Measurements from ENCODE around the gene LCN12. TPM values are rescaled to one million over a fixed set of nuclear protein-coding genes. Genes with fewer than 3 reads are reported as not detected.

LCN12 gene
- total RNA-seq, 1 experiment from 2014 or later: not detected

DNA sequence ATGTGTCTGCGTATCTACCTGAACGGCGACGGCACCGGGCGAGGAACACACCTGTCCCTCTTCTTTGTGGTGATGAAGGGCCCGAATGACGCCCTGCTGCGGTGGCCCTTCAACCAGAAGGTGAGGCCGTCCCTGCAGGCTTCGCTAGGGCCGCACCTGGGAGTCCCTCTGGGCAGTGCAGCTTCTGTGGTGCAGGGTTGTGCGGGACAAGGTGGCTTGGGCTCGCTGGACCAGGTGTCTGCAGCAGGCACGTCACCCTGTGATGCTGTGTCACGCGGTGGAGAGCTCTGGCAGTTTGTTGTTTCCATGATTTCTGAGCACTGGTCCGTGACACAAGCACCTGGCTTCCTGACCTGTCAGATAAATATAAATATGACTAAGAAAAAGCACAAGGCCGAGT is 28.2 kb upstream of the LCN12 start:
- DNase-seq (ENCODE audit: low read depth, low spot score): no peak
- in situ Hi-C loops (cut with HindIII; ENCODE audit: low pct_unique_long_range_greater_than_20kb, low sequenced_read_pairs): no loop called here

DNA sequence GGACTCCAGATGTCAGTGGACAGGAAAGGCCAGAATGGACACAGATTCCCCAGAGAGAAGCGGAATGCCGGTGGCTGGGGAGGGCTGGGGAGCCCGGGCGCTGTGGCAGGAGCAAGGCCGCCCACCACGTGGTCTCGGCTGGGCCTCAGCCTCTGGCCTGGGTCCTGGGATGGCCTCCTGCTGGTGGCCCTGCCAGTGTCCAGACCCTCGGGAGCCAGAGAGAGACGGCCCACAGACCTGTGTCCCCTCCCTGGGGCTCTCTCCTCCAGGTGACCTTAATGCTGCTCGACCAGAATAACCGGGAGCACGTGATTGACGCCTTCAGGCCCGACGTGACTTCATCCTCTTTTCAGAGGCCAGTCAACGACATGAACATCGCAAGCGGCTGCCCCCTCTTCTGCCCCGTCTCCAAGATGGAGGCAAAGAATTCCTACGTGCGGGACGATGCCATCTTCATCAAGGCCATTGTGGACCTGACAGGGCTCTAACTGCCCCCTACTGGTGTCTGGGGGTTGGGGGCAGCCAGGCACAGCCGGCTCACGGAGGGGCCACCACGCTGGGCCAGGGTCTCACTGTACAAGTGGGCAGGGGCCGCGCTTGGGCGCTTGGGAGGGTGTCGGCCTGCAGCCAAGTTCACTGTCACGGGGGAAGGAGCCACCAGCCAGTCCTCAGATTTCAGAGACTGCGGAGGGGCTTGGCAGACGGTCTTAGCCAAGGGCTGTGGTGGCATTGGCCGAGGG is 26.5 kb upstream of the LCN12 start:
- no peak for DNase-seq (ENCODE audit: low read depth, low spot score)
- in situ Hi-C loops (cut with HindIII; ENCODE audit: low pct_unique_long_range_greater_than_20kb, low sequenced_read_pairs): loop anchor here (25.0 kb wide), 2 partner anchors 112 to 113 kb away; partner anchors contain the start of genes ABCA2, FUT7, NPDC1 and RABL6

DNA sequence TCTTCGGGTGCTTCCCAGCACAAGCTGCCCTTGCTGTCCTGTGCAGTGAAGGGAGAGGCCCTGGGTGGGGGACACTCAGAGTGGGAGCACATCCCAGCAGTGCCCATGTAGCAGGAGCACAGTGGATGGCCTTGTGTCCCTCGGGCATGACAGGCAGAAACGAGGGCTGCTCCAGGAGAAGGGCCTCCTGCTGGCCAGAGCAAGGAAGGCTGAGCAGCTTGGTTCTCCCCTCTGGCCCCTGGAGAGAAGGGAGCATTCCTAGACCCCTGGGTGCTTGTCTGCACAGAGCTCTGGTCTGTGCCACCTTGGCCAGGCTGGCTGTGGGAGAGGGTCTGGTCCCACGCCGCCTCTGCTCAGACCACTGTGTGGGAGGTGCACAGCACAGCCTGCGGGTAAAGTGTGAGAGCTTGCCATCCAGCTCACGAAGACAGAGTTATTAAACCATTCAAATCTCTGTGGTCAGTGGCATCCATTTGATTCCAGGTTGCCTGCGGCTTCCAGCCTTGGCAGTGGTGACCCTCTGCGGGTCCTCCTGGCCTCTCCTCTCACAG is 25.8 kb upstream of the LCN12 start:
- DNase-seq (ENCODE audit: low read depth, low spot score): peak; percentile 52
- in situ Hi-C loops (cut with HindIII; ENCODE audit: low pct_unique_long_range_greater_than_20kb, low sequenced_read_pairs): loop anchor here (25.0 kb wide), 2 partner anchors 111 to 114 kb away; partner anchors contain the start of genes ABCA2, FUT7, NPDC1 and RABL6

DNA sequence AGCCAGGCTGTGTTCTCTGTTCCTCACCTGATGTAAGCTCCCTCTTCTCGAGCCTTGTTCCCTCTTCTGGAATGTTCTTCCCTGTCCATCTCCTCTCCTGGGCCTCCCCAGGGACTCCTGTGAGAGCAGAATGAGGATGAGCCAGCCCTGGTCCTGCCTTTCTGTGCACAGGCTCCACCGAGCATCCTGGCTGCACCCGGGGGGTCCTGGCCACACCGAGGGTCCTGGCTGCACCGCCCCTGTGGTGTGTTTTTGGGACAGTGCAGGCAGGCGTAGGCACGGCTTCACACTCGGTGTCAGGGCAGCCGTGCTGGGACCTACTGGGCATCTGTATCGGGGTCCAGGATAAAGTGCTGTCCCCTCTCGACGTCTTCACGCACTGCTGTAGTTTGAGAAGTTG is 25.3 kb upstream of the LCN12 start:
- no peak for DNase-seq (ENCODE audit: low read depth, low spot score)
- in situ Hi-C loops (cut with HindIII; ENCODE audit: low pct_unique_long_range_greater_than_20kb, low sequenced_read_pairs): loop anchor here (25.0 kb wide), 2 partner anchors 111 to 114 kb away; partner anchors contain the start of genes ABCA2, FUT7, NPDC1 and RABL6

GRCh38 chr9:136927343-136928271 is 24.5 kb upstream of the LCN12 start:
- in situ Hi-C loops (cut with HindIII; ENCODE audit: low pct_unique_long_range_greater_than_20kb, low sequenced_read_pairs): loop anchor here (25.0 kb wide), 2 partner anchors 110 to 115 kb away; partner anchors contain the start of genes ABCA2, FUT7, NPDC1 and RABL6
- peak; percentile 96 for DNase-seq (ENCODE audit: low read depth, low spot score)

- in situ Hi-C loops (cut with HindIII; ENCODE audit: low pct_unique_long_range_greater_than_20kb, low sequenced_read_pairs): loop anchor here (25.0 kb wide), 2 partner anchors 109 to 116 kb away; partner anchors contain the start of genes ABCA2, FUT7, NPDC1 and RABL6
- peak; percentile 28 for DNase-seq (ENCODE audit: low read depth, low spot score)
These were observed 23.5 kb upstream of the LCN12 start for GRCh38 chr9:136928591-136928990.

- no peak for DNase-seq (ENCODE audit: low read depth, low spot score)
- in situ Hi-C loops (cut with HindIII; ENCODE audit: low pct_unique_long_range_greater_than_20kb, low sequenced_read_pairs): loop anchor here (25.0 kb wide), 2 partner anchors 107 to 118 kb away; partner anchors contain the start of genes ABCA2, FUT7, NPDC1 and RABL6
These were observed 22.1 kb upstream of the LCN12 start for GRCh38 chr9:136930014-136930413.

- in situ Hi-C loops (cut with HindIII; ENCODE audit: low pct_unique_long_range_greater_than_20kb, low sequenced_read_pairs): loop anchor here (25.0 kb wide), 2 partner anchors 106 to 119 kb away; partner anchors contain the start of genes ABCA2, FUT7, NPDC1 and RABL6
- no peak for DNase-seq (ENCODE audit: low read depth, low spot score)
These were observed 20.4 kb upstream of the LCN12 start for GRCh38 chr9:136931611-136932130.

GRCh38 chr9:136934277-136934676 is 17.8 kb upstream of the LCN12 start:
- in situ Hi-C loops (cut with HindIII; ENCODE audit: low pct_unique_long_range_greater_than_20kb, low sequenced_read_pairs): loop anchor here (25.0 kb wide), 2 partner anchors 103 to 122 kb away; partner anchors contain the start of genes ABCA2, FUT7, NPDC1 and RABL6
- no peak for DNase-seq (ENCODE audit: low read depth, low spot score)

DNA sequence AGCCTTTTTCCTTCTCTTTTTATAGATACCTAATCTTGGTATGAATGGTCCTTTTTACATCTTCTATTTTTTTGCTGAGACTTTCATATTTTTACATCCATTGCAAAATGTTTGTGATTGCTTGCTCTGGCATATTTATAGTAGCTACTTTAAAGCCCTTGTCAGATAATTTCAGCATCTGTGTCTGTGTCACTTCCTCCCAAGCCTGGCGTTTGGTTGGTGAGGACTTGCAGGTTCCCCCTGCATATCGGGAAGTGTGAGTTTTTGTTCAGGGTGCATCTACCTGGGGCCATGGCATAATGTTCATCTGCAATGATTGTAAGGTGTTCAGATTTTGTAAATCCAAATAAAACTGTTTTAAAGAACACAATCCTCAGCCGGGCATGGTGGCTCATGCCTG is 16.4 kb upstream of the LCN12 start:
- DNase-seq (ENCODE audit: low read depth, low spot score): no peak
- in situ Hi-C loops (cut with HindIII; ENCODE audit: low pct_unique_long_range_greater_than_20kb, low sequenced_read_pairs): loop anchor here (25.0 kb wide), 2 partner anchors 102 to 123 kb away; partner anchors contain the start of genes ABCA2, FUT7, NPDC1 and RABL6

DNA sequence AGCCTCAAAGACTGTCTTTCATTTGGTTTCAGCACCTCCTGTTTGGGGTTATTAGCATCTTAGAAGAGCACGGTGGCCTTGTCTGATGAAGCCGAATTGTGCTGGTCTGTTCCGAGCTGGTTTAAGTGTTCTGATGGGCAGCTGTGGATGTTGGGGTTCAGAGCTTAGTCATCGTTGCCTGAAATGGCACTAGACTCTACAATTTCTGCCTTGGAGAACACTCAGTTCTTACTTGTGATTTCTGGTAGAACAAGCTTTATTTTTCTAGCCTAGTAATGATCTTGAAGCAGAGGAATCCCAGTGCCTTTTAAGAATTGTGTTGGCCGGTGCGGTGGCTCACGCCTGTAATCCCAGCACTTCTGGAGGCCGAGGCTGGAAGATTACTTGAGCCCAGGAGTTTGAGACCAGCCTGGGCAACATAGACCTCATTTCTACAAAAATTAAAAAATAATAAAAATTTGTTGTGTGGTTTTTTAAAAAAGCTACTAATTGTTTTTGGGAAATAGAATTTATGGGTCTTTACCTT is 15.4 kb upstream of the LCN12 start:
- in situ Hi-C loops (cut with HindIII; ENCODE audit: low pct_unique_long_range_greater_than_20kb, low sequenced_read_pairs): loop anchor here (25.0 kb wide), 2 partner anchors 101 to 124 kb away; partner anchors contain the start of genes ABCA2, FUT7, NPDC1 and RABL6

DNA sequence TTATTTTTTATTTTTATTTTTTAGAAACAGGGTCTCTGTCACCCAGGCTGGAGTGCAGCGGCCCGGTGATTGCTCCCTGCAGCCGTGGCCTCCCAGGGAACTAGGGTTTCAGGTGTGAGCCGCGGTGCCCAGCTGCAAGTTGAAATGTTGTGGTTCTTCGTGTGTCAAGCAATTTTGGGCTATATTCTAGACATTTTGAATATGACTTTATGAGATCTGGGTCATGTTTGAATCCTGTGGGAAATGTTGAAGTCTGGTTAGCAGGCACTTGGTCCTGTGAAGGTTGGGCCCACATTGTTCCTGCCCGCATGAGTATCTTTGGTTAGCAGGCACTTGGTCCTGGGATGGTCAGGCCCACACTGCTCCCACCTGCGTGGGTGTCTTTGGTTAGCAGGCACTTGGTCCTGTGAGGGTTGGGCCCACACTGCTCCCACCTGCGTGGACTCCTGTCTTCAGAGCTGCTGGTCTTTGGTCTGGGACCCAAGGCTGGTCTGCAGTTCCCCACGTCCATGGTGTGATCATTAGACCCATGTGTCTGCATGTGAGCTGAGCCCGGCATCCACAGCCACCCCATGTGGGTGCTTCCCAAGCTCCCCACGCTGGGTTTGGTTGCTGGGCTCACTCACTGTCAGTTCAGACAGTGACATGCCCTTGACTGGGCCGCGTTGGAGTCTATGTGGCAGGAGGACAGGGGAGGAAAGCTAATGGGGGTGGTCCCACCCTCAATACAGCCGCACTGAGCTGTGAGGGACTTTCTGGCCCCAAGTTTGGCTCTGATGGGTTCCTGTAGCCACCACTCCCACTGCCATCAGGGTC is 14.7 kb upstream of the LCN12 start:
- in situ Hi-C loops (cut with HindIII; ENCODE audit: low pct_unique_long_range_greater_than_20kb, low sequenced_read_pairs): loop anchor here (25.0 kb wide), 2 partner anchors 100 to 125 kb away; partner anchors contain the start of genes ABCA2, FUT7, NPDC1 and RABL6
- no peak for DNase-seq (ENCODE audit: low read depth, low spot score)

More for the DNA sequence above, 15.4 kb upstream of the LCN12 start:
- no peak for DNase-seq (ENCODE audit: low read depth, low spot score)

- no peak for DNase-seq (ENCODE audit: low read depth, low spot score)
These were observed 12.6 kb upstream of the LCN12 start for GRCh38 chr9:136939431-136939995.

GRCh38 chr9:136939996-136940525 is 12.0 kb upstream of the LCN12 start:
- no peak for DNase-seq (ENCODE audit: low read depth, low spot score)
- in situ Hi-C loops (cut with HindIII; ENCODE audit: low pct_unique_long_range_greater_than_20kb, low sequenced_read_pairs): loop anchor here (25.0 kb wide), 2 partner anchors 97 to 128 kb away; partner anchors contain the start of genes ABCA2, FUT7, NPDC1 and RABL6

More at GRCh38 chr9:136939431-136939995, 12.6 kb upstream of the LCN12 start:
- in situ Hi-C loops (cut with HindIII; ENCODE audit: low pct_unique_long_range_greater_than_20kb, low sequenced_read_pairs): loop anchor here (25.0 kb wide), 2 partner anchors 98 to 127 kb away; partner anchors contain the start of genes ABCA2, FUT7, NPDC1 and RABL6
